MM.1S (cell line): Measurements from ENCODE around the gene WHAMM.

Experiments used
- DNase-seq: peaks from one replicate; pipeline ENCODE4 v3.0.0-alpha.2; 2015
- H2AFZ ChIP-seq: fragments of 300-600 bp; sonication (generic); 2 replicates; pipeline ENCODE4 v1.6.0; 2016; ENCODE audit warnings: antibody characterized with exemption, low read length
- H3F3A ChIP-seq: fragments of 300-600 bp; sonication (generic); 2 replicates; pipeline ENCODE4 v1.6.1; 2016; ENCODE audit warnings: mild to moderate bottlenecking, antibody characterized with exemption, low read length, moderate library complexity, mixed read lengths; ENCODE audit not compliant: insufficient read depth
- H3K27ac ChIP-seq: fragments of 300-600 bp; sonication (generic); 2 replicates; pipeline ENCODE4 v1.5.1; 2016; ENCODE audit warnings: mild to moderate bottlenecking, low read length
- H3K27me3 ChIP-seq: fragments of 300-600 bp; sonication (generic); replicated peaks from 2 replicates; pipeline ENCODE4 v1.6.0; 2016; ENCODE audit warnings: low read length; ENCODE audit not compliant: insufficient read depth
- H3K36me3 ChIP-seq: fragments of 300-600 bp; sonication (generic); replicated peaks from 2 replicates; pipeline ENCODE4 v1.6.1; 2016; ENCODE audit warnings: mild to moderate bottlenecking, low read length, mixed read lengths; ENCODE audit not compliant: insufficient read depth
- H3K4me1 ChIP-seq: fragments of 300-600 bp; sonication (generic); 2 replicates; pipeline ENCODE4 v1.6.1; 2016; ENCODE audit warnings: low read length, mixed read lengths
- H3K4me2 ChIP-seq: fragments of 300-600 bp; sonication (generic); 2 replicates; pipeline ENCODE4 v1.6.0; 2016; ENCODE audit warnings: low read depth, low read length
- H3K4me3 ChIP-seq: fragments of 300-600 bp; sonication (generic); 2 replicates; pipeline ENCODE4 v1.5.1; 2016; ENCODE audit warnings: low read length, mixed read lengths
- H3K79me2 ChIP-seq: fragments of 300-600 bp; sonication (generic); 2 replicates; pipeline ENCODE4 v1.6.1; 2016; ENCODE audit warnings: mixed run types, low read length, mixed read lengths
- H3K9ac ChIP-seq: fragments of 300-600 bp; sonication (generic); 2 replicates; pipeline ENCODE4 v1.6.1; 2016; ENCODE audit warnings: low read length, mixed read lengths
- H3K9me2 ChIP-seq: fragments of 300-600 bp; sonication (generic); replicated peaks from 2 replicates; pipeline ENCODE4 v1.6.1; 2016; ENCODE audit warnings: mild to moderate bottlenecking, low read length, mixed read lengths; ENCODE audit not compliant: insufficient read depth
- H3K9me3 ChIP-seq: fragments of 300-600 bp; sonication (generic); replicated peaks from 2 replicates; pipeline ENCODE4 v1.6.1; 2016; ENCODE audit warnings: mild to moderate bottlenecking, low read length, mixed read lengths; ENCODE audit not compliant: insufficient read depth
- H4K20me1 ChIP-seq: fragments of 300-600 bp; sonication (generic); 2 replicates; pipeline ENCODE4 v1.6.1; 2016; ENCODE audit warnings: mild to moderate bottlenecking, low read length, moderate library complexity, mixed read lengths; ENCODE audit not compliant: insufficient read depth
- EZH2 ChIP-seq: fragments of 300-600 bp; sonication (generic); optimal IDR thresholded peaks from 2 replicates; pipeline ENCODE3; 2017; ENCODE audit warnings: low read depth, mild to moderate bottlenecking, antibody characterized with exemption, low read length, mixed read lengths
- EZH2phosphoT487 ChIP-seq: fragments of 300-600 bp; sonication (generic); IDR thresholded peaks from 2 replicates; pipeline ENCODE4 v1.6.1; 2018; ENCODE audit warnings: antibody characterized with exemption, low read length
- TF ChIP-seq, protein P1 (sequence below): fragments of 300-600 bp; sonication (generic); IDR thresholded peaks from 2 replicates; pipeline ENCODE4 v1.5.1; 2016; ENCODE audit warnings: antibody characterized with exemption, low read length, mixed read lengths

The WHAMM gene

DNA sequence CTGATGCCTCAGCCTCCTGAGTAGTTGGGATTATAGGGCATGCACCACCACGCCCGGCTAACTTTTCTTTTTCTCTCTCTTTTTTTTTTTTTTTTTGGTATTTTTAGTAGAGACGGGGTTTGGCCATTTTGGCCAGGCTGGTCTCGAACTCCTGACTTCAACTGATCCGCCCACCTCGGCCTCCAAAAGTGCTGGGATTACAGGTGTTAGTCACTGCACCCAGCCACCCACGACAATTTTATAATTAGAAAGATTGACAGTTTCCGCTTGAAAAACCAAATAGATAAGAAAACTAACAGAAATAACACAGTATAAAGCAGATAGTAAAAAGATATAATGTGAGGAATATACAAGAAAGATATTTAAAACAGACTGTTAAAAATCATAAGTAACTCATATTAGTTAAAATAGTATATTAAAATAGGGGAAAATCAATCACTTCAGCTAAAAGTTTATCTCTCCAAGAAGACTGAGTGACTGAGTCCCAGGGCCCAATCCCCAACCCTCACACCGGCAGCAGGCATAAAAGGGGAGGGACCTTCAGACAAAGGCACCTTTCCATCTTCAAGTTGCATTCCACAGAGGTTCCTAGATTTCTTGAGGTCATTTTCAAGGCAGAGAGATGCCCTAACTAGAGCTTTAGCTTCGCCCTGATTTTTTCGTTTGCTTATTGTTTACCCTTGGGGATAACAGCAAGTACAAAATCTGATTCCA lies 1.4 kb upstream of the WHAMM start:
- Histone ChIP-seq H4K20me1 (peaks cover 26% of the 10 kb centered on the region), H3F3A (peaks cover 38% of the 10 kb centered on the region), H3K36me3 (no peaks in the 10 kb centered on the region), H3K9ac (peak overlapping the region; percentile 23; the same call in 1 of the 2 replicates), H3K27ac (peak overlapping the region; percentile 98), H3K9me2 (no peaks in the 10 kb centered on the region), H3K79me2 (peaks cover 30% of the 10 kb centered on the region), H3K4me1 (peaks cover 41% of the 10 kb centered on the region), H2AFZ (peak overlapping the region; percentile 85), H3K9me3 (no peaks in the 10 kb centered on the region), H3K27me3 (no peaks in the 10 kb centered on the region), H3K4me2 (peak overlapping the region; percentile 95), H3K4me3 (peak overlapping the region; percentile 86)
- DNase-seq = peak; percentile 7
- TF ChIP-seq, protein P1, sequence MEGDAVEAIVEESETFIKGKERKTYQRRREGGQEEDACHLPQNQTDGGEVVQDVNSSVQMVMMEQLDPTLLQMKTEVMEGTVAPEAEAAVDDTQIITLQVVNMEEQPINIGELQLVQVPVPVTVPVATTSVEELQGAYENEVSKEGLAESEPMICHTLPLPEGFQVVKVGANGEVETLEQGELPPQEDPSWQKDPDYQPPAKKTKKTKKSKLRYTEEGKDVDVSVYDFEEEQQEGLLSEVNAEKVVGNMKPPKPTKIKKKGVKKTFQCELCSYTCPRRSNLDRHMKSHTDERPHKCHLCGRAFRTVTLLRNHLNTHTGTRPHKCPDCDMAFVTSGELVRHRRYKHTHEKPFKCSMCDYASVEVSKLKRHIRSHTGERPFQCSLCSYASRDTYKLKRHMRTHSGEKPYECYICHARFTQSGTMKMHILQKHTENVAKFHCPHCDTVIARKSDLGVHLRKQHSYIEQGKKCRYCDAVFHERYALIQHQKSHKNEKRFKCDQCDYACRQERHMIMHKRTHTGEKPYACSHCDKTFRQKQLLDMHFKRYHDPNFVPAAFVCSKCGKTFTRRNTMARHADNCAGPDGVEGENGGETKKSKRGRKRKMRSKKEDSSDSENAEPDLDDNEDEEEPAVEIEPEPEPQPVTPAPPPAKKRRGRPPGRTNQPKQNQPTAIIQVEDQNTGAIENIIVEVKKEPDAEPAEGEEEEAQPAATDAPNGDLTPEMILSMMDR = no peak

- Histone ChIP-seq H3K9ac (peak overlapping the region; percentile 23; the same call in 1 of the 2 replicates), H3K36me3 (no peaks in the 10 kb centered on the region)
- peak; percentile 7 for DNase-seq
Measured at GRCh38 chr15:82808634-82809041, 790 bp upstream of the WHAMM start.

GRCh38 chr15:82810061-82810889 lies 847 bp downstream of the WHAMM start:
- Histone ChIP-seq H3K4me1 (peaks cover 34% of the 10 kb centered on the region), H3K27ac (peak overlapping the region; percentile 55; the same call in 1 of the 2 replicates), H3K9me3 (no peaks in the 10 kb centered on the region), H3K9me2 (no peaks in the 10 kb centered on the region), H3K79me2 (peaks cover 38% of the 10 kb centered on the region), H2AFZ (no peak overlapping the region), H3K4me3 (peak overlapping the region; percentile 89), H3F3A (peaks cover 35% of the 10 kb centered on the region), H3K27me3 (no peaks in the 10 kb centered on the region), H3K4me2 (peak overlapping the region; percentile 73), H3K9ac (peak overlapping the region; percentile 72), H3K36me3 (no peaks in the 10 kb centered on the region), H4K20me1 (peaks cover 30% of the 10 kb centered on the region)
- TF ChIP-seq EZH2 = no peak
- DNase-seq = peak; percentile 36

More at GRCh38 chr15:82808634-82809041, 790 bp upstream of the WHAMM start:
- TF ChIP-seq EZH2phosphoT487 = no peak
- no peak for TF ChIP-seq EZH2
- TF ChIP-seq, protein P1 = no peak
- Histone ChIP-seq H3K9me2 (no peaks in the 10 kb centered on the region), H3K79me2 (peaks cover 30% of the 10 kb centered on the region), H3K4me2 (peak overlapping the region; percentile 95), H4K20me1 (peaks cover 26% of the 10 kb centered on the region), H3F3A (peaks cover 38% of the 10 kb centered on the region), H3K27me3 (no peaks in the 10 kb centered on the region), H3K27ac (peak overlapping the region; percentile 98), H2AFZ (peak overlapping the region; percentile 85), H3K9me3 (no peaks in the 10 kb centered on the region), H3K4me3 (peak overlapping the region; percentile 86), H3K4me1 (peaks cover 41% of the 10 kb centered on the region)
